GM18499 (cell line): Measurements from ENCODE around the gene FBXO9.

Experiments used
- ATAC-seq: cut with Tn5 transposase; IDR thresholded peaks from one replicate; pipeline ENCODE4 v1.9.1; 2021; ENCODE audit warnings: moderate number of reproducible peaks; ENCODE audit not compliant: insufficient read depth, unreplicated experiment

The FBXO9 gene

GRCh38 chr6:53086302-53086701 is 21.1 kb downstream of the FBXO9 start:
- ATAC-seq = no peak

- no peak for ATAC-seq
These were observed 24.7 kb downstream of the FBXO9 start for GRCh38 chr6:53089948-53090347.

GRCh38 chr6:53090576-53090975 is 25.4 kb downstream of the FBXO9 start:
- no peak for ATAC-seq

- ATAC-seq = no peak
These were observed 30.1 kb downstream of the FBXO9 start for GRCh38 chr6:53095270-53095669.

GRCh38 chr6:53095716-53096115 is 30.5 kb downstream of the FBXO9 start:
- ATAC-seq = no peak

- ATAC-seq = no peak
These were observed 35.4 kb downstream of the FBXO9 start for GRCh38 chr6:53100561-53100960.

- ATAC-seq = no peak
These were observed 35.8 kb downstream of the FBXO9 start for GRCh38 chr6:53101006-53101405.

GRCh38 chr6:53103993-53104675 is 38.9 kb downstream of the FBXO9 start:
- no peak for ATAC-seq

- ATAC-seq = no peak
These were observed 39.7 kb downstream of the FBXO9 start for GRCh38 chr6:53104916-53105315.

- ATAC-seq = no peak
These were observed 41.9 kb downstream of the FBXO9 start for GRCh38 chr6:53107091-53107490.

GRCh38 chr6:53109612-53110011 is 44.4 kb downstream of the FBXO9 start:
- no peak for ATAC-seq

GRCh38 chr6:53111865-53112264 is 46.7 kb downstream of the FBXO9 start:
- no peak for ATAC-seq

GRCh38 chr6:53112404-53112803 is 47.2 kb downstream of the FBXO9 start:
- no peak for ATAC-seq

- ATAC-seq = no peak
These were observed 47.7 kb downstream of the FBXO9 start for GRCh38 chr6:53112871-53113270.

- no peak for ATAC-seq
These were observed 48.5 kb downstream of the FBXO9 start for GRCh38 chr6:53113742-53114141.

- ATAC-seq = no peak
These were observed 49.9 kb downstream of the FBXO9 start for GRCh38 chr6:53115113-53115512.

- ATAC-seq = no peak
These were observed 50.5 kb downstream of the FBXO9 start for GRCh38 chr6:53115741-53116140.

- ATAC-seq = no peak
These were observed 54.1 kb downstream of the FBXO9 start for GRCh38 chr6:53119349-53119748.

GRCh38 chr6:53119772-53120409 is 54.7 kb downstream of the FBXO9 start:
- no peak for ATAC-seq

- no peak for ATAC-seq
These were observed 59.1 kb downstream of the FBXO9 start for GRCh38 chr6:53124131-53124800.

- ATAC-seq = no peak
These were observed 60.1 kb downstream of the FBXO9 start for GRCh38 chr6:53125276-53125675.

- no peak for ATAC-seq
These were observed 63.6 kb downstream of the FBXO9 start for GRCh38 chr6:53128842-53129241.
